Effector memory CD4-positive, alpha-beta T cell (primary cell): ENCODE data around the gene PTGDS.
A peak's percentile ranks its signal among the peaks of the same experiment; 100 is the strongest.

Source experiments
- DNase-seq, 3 donors: peaks; one replicate each; pipeline ENCODE4 v3.0.0-alpha.2; 2020
- H3K27ac ChIP-seq: 2 replicates; pipeline ENCODE4 v1.7.0; 2013; ENCODE audit warnings: mild to moderate bottlenecking, low read length, moderate library complexity; ENCODE audit not compliant: insufficient read depth, poor library complexity, severe bottlenecking
- H3K27me3 ChIP-seq: replicated peaks from 2 replicates; pipeline ENCODE4 v1.7.0; 2013; ENCODE audit warnings: mild to moderate bottlenecking, low read length; ENCODE audit not compliant: insufficient read depth, control insufficient read depth, poor library complexity, severe bottlenecking
- H3K36me3 ChIP-seq: 2 replicates; pipeline ENCODE4 v1.7.0; 2013; ENCODE audit warnings: mild to moderate bottlenecking, low read length, moderate library complexity; ENCODE audit not compliant: control insufficient read depth, insufficient read depth
- H3K4me1 ChIP-seq: 2 replicates; pipeline ENCODE4 v1.7.0; 2013; ENCODE audit warnings: low read length, mild to moderate bottlenecking; ENCODE audit not compliant: control insufficient read depth, insufficient read depth, poor library complexity, severe bottlenecking
- H3K4me3 ChIP-seq: 2 replicates; pipeline ENCODE4 v1.7.0; 2013; ENCODE audit warnings: low read length, low read depth, mild to moderate bottlenecking; ENCODE audit not compliant: insufficient read depth, poor library complexity, severe bottlenecking
- H3K9me3 ChIP-seq: 2 replicates; pipeline ENCODE4 v1.7.0; 2013; ENCODE audit warnings: mild to moderate bottlenecking, low read length, moderate library complexity; ENCODE audit not compliant: control insufficient read depth

The PTGDS gene

DNA sequence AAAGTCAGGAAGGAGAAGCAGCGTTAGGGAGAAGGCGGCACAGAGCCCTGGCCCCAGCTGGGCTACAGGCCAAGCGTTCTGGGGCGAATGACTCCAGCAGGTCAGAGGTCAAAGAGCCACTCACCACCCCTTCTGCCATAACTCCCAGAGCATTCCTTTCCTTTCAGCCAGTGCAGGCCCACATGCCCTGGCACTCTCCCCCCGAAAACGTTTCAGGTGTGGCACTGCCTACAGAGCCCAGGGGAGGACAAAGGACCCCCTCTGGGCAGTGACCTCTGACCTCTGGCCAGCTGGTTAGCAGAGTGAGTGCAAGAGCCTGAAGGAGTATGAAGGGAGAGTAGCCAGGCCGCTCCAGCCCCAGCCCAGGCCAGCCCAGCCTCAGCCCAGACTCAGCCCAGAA, 45.9 kb downstream of the PTGDS start:
- H3K27ac ChIP-seq: no peak overlapping the region
- no peaks in the 10 kb centered on the region for H3K36me3 ChIP-seq
- H3K4me1 ChIP-seq: peaks cover 17% of the 10 kb centered on the region
- no peaks in the 10 kb centered on the region for H3K9me3 ChIP-seq
- DNase-seq: no peak
- H3K4me3 ChIP-seq: no peak overlapping the region
- no peaks in the 10 kb centered on the region for H3K27me3 ChIP-seq

GRCh38 chr9:137023583-137023991, 46.3 kb downstream of the PTGDS start:
- Histone ChIP-seq H3K36me3 (no peaks in the 10 kb centered on the region), H3K4me3 (no peak overlapping the region), H3K4me1 (peaks cover 19% of the 10 kb centered on the region), H3K9me3 (no peaks in the 10 kb centered on the region), H3K27ac (no peak overlapping the region), H3K27me3 (no peaks in the 10 kb centered on the region)
- DNase-seq: no peak

GRCh38 chr9:137025517-137025966, 48.2 kb downstream of the PTGDS start:
- no peaks in the 10 kb centered on the region for H3K27me3 ChIP-seq
- H3K36me3 ChIP-seq: no peaks in the 10 kb centered on the region
- no peak overlapping the region for H3K27ac ChIP-seq
- no peak for DNase-seq
- H3K9me3 ChIP-seq: no peaks in the 10 kb centered on the region
- peaks cover 39% of the 10 kb centered on the region for H3K4me1 ChIP-seq
- no peak overlapping the region for H3K4me3 ChIP-seq

GRCh38 chr9:137026384-137026783, 49.1 kb downstream of the PTGDS start:
- no peak overlapping the region for H3K4me3 ChIP-seq
- peaks cover 47% of the 10 kb centered on the region for H3K4me1 ChIP-seq
- no peaks in the 10 kb centered on the region for H3K36me3 ChIP-seq
- no peak overlapping the region for H3K27ac ChIP-seq
- no peaks in the 10 kb centered on the region for H3K9me3 ChIP-seq
- no peak for DNase-seq
- H3K27me3 ChIP-seq: no peaks in the 10 kb centered on the region

- Histone ChIP-seq H3K9me3 (no peaks in the 10 kb centered on the region), H3K4me3 (no peak overlapping the region), H3K36me3 (no peaks in the 10 kb centered on the region), H3K27me3 (no peaks in the 10 kb centered on the region), H3K27ac (no peak overlapping the region), H3K4me1 (peaks cover 51% of the 10 kb centered on the region)
- DNase-seq: no peak
Measured at GRCh38 chr9:137026828-137027227, 49.5 kb downstream of the PTGDS start.

DNA sequence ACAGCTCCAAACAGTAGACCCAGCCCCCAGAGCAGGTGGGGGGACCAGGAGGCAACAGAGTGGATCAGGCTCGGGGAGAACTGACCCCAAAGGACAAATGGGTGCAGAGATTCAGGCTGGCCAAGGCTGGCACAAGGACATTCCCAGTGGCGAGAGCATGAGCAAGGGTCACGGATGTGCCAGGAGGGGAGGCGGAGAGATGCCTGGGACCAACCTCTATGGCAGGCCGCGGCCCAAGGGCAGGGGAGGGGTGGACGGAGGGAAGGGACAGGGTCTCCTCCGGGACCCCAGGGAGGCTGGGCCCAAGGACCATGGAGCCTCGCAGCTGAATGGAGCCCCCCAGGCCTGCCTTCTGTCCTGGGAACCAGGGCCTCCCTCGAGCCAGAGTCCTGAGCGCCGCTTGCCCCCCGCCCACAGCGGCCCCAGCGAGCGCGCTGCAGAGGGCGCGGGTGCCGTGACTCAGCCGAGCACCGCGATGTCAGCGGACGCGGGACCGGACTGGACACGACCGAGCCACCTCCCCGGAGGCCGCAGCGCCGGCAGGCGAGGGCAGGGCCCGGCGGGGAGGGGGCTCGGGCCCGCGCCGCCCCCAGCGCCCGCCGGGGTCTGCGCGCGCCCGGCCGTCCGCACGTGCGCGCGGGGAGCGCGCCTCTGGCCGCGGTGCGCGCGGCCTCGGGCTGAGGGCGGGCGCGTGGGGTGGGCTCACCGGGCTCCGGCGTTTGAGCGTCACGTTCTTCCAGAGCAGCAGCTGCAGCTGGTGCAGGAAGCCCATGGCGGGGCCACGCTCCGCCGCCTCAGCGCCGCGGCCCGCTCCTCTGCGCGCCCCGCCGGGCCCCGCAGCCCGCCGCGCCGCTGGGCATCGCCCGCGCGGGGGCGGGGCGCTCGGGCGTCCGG, 50.3 kb downstream of the PTGDS start, which contains the start of gene ABCA2:
Gene ABCA2 (minus strand): TSS at position 869 of the 894 bp plus-strand sequence. CDS start 97 bp downstream, at position 772.
- H3K4me1 ChIP-seq: peaks cover 59% of the 10 kb centered on the region
- H3K9me3 ChIP-seq: no peaks in the 10 kb centered on the region
- no peaks in the 10 kb centered on the region for H3K36me3 ChIP-seq
- DNase-seq: peak in 1 of 3 donors; percentile 55
- H3K4me3 ChIP-seq: peak within 1 kb of the TSS; percentile 67
- peak within 1 kb of the TSS; percentile 61 for H3K27ac ChIP-seq
- no peaks in the 10 kb centered on the region for H3K27me3 ChIP-seq

DNA sequence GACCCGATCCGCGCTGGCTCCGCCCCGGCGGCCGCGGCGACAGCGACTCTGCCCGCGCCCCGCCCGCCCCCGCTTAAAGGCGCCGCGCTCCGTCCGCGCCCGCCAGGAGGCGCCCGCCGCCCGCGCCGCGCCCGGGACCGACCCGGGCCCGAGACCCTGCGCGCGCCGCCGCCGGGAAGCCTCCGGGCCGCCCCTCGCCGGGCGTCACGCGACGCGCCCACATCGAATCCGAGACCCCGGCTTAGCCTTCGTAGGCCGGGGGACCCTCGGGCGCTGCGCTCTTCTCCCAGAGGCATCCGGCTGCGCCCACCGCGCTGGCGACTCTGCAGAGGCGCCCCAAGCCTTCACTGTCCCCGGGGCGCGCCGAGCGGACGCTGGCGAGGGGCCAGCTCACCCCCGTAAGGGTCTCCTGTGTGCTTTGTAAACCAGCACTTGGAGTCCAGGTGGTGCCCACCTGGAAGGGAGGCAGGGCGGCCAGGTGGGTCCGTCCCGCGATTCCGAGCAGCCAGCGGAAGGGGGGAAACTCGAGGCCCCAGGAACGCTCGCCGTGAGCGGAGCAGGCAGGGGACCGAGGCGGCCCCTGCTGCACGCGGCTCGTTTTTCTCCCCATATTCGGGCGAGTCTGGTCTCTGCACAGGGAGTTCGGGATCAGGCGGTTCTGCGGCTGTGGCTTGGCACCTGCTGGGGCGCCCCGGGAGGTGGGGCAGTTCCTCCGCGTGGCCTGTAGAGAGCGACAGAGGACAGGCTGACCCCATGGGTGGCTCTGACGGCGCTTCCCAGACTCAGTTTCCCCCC, 51.2 kb downstream of the PTGDS start:
- no peaks in the 10 kb centered on the region for H3K36me3 ChIP-seq
- H3K4me3 ChIP-seq: peak overlapping the region; percentile 67
- H3K27ac ChIP-seq: peak overlapping the region; percentile 61
- no peaks in the 10 kb centered on the region for H3K27me3 ChIP-seq
- H3K9me3 ChIP-seq: no peaks in the 10 kb centered on the region
- H3K4me1 ChIP-seq: peaks cover 64% of the 10 kb centered on the region
- peak; percentile 52 to 63 (median 55) for DNase-seq

DNA sequence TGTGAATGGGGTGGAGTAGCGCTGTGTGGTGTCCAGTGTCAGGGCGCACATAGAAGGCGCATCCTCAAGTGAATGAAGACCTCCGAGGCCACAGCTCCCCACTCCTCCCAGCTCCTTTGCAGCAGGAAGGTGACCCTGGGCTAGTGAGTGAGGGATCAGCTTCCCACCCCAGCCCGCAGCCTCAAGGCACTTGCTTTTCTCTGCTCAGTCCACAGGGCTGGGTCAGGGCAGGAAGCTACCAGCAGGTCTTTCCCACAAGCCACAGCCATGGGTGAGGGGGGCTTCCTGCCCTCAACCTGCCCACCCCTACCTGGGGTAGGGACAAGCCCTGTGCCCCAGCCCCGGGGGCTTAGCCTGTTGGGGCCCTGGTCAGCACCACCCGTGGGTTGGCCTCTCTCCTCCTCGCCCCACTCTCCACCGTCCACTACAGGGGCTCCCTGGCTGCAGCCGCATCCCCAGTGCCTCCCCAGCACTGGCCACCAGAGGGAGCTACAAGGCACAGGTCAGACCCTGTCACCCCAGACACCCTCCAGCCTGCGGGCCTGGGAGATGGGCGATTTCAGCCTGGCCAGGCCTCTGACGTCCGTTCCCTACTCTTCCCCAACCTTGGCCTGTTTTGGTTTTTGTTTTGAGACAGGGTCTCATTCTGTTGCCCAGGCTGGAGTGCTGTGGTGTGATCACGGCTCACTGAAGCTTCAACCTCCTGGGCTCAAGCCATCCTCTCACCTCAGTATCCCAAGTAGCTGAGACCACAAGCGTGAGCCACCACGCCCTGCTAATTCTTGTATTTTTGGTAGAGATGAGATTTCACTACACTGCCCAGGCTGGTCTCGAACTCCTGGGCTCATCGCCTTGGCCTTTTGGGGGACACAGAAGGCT, 52.0 kb downstream of the PTGDS start:
- Histone ChIP-seq H3K36me3 (no peaks in the 10 kb centered on the region), H3K27ac (peak overlapping the region; percentile 61), H3K9me3 (no peaks in the 10 kb centered on the region), H3K4me1 (peaks cover 65% of the 10 kb centered on the region), H3K4me3 (peak overlapping the region; percentile 67), H3K27me3 (no peaks in the 10 kb centered on the region)
- peak; percentile 43 to 62 (median 50) for DNase-seq

DNA sequence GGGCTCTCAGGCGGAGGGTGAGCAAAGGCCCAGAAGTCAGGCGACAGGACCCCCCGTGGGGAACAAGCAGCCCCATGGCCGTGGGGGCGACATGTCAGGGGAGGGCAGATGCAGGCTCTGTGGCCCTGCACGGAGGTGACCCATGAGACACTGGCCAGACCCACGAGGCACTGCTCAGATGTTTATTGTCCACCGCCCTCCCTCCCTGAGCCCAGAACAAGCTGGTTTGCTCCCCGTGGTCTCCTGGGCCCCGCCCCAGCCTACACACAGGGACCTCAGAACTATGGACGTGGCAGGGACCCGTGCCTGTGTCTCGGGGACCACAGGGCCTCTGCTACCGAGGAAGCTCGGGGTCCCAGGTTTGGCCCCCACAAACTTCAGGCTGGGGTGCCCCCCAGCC, 52.7 kb downstream of the PTGDS start:
- peak overlapping the region; percentile 67 for H3K4me3 ChIP-seq
- no peaks in the 10 kb centered on the region for H3K36me3 ChIP-seq
- no peak for DNase-seq
- peaks cover 70% of the 10 kb centered on the region for H3K4me1 ChIP-seq
- no peaks in the 10 kb centered on the region for H3K9me3 ChIP-seq
- no peaks in the 10 kb centered on the region for H3K27me3 ChIP-seq
- H3K27ac ChIP-seq: peak overlapping the region; percentile 61
